Breast epithelium (tissue), 3 donors: ENCODE data around the gene DOCK9.

Source experiments
- POLR2A ChIP-seq: fragments of 450-650 bp; IDR thresholded peaks from one replicate; pipeline ENCODE4 v1.6.1; 2016; ENCODE audit warnings: antibody characterized with exemption, mild to moderate bottlenecking, moderate library complexity
- TF ChIP-seq, protein P1 (sequence below), 3 donors: fragments of 450-650 bp; IDR thresholded peaks; one replicate each; pipeline ENCODE4 v1.5.1; 2016 to 2017; ENCODE audit warnings: antibody characterized with exemption in 3 of 3, mild to moderate bottlenecking in 3 of 3, moderate library complexity in 3 of 3

GRCh38 chr13:98878486-98879126, 99.3 kb downstream of the DOCK9 start:
- TF ChIP-seq, protein P1, sequence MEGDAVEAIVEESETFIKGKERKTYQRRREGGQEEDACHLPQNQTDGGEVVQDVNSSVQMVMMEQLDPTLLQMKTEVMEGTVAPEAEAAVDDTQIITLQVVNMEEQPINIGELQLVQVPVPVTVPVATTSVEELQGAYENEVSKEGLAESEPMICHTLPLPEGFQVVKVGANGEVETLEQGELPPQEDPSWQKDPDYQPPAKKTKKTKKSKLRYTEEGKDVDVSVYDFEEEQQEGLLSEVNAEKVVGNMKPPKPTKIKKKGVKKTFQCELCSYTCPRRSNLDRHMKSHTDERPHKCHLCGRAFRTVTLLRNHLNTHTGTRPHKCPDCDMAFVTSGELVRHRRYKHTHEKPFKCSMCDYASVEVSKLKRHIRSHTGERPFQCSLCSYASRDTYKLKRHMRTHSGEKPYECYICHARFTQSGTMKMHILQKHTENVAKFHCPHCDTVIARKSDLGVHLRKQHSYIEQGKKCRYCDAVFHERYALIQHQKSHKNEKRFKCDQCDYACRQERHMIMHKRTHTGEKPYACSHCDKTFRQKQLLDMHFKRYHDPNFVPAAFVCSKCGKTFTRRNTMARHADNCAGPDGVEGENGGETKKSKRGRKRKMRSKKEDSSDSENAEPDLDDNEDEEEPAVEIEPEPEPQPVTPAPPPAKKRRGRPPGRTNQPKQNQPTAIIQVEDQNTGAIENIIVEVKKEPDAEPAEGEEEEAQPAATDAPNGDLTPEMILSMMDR (IDR thresholded peaks at IDR 0.05): no peak
- TF ChIP-seq POLR2A: no peak
